Stimulated activated CD4-positive, alpha-beta T cell treated with anti-CD3 and anti-CD28 coated beads, Interleukin-15, amount 100 ng/mL, for 48 hours (primary cell): ENCODE measurements around the gene E2F1.

ENCODE experiments used
- DNase-seq, 2 donors: peaks; one replicate each; pipeline ENCODE4 v3.0.0-alpha.2; 2020; ENCODE audit warnings: low read depth in 2 of 2

The E2F1 gene

GRCh38 chr20:33687370-33687915, 1.3 kb upstream of the E2F1 start:
- DNase-seq, result no peak

GRCh38 chr20:33686984-33687366, 790 bp upstream of the E2F1 start:
- DNase-seq, result no peak

GRCh38 chr20:33685328-33686099, 671 bp downstream of the E2F1 start:
- DNase-seq, result peak; percentile 58 to 64

GRCh38 chr20:33684533-33685327, 1.5 kb downstream of the E2F1 start:
- DNase-seq, result no peak

GRCh38 chr20:33681728-33682353, 4.3 kb downstream of the E2F1 start:
- no peak for DNase-seq

- DNase-seq, result no peak
Observed at GRCh38 chr20:33681288-33681687, 4.9 kb downstream of the E2F1 start.

DNA sequence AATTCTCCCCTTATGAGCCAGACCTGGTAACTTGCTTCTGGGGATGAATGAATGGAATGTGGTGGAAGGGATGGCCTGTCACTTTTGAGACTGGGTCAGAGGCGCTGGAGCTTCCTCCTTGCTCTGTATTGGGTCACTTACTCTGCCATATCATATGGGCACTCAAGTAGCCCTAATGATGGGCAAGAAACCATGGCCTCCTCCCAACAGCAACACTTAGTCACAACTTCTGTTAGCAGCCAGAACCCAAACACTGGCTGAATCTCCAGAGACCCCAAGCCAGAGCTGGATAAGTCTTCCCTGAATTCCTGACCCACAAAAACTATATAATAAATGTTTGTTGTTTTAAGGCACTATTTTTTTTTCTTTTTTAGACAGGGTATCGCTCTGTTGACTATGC, 5.5 kb downstream of the E2F1 start:
- DNase-seq, result no peak

DNA sequence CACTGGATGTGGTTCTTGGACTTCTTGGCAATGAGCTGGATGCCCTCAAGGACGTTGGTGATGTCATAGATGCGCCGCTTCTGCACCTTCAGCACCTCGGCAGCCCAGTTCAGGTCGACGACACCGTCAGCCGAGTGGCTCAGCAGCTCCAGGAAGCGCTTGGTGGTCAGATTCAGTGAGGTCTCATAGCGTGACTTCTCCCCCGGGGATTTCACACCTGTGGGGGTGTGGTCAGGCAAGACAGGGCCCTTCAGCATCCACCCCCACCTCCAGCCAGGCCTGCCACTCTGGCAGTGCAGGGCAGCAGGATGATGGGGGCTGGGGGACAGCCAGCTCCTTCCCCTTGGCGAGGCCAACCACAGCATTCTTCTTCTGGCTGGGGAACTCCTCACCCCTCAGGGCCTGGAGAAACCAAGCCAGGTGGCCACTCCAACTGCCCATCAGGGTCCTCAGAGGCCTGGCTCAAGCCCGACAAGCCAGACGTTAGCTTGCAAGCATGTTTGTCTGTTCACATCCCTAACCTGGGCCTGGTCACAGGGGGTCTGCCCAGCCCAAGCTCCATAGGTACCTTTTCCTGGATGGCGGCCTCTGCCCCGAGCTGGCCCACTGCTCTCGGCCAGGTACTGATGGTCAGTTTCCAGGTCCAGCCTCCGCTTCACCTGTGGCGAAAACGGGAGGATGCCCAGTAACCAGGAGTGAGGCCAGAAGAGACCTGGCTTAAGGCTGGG, 6.3 kb downstream of the E2F1 start:
- DNase-seq, result no peak

GRCh38 chr20:33677991-33678702, 8.0 kb downstream of the E2F1 start:
- no peak for DNase-seq

- DNase-seq, result no peak
Observed at GRCh38 chr20:33676652-33677645, 9.2 kb downstream of the E2F1 start.

GRCh38 chr20:33676121-33676520, 10.1 kb downstream of the E2F1 start:
- DNase-seq, result no peak

DNA sequence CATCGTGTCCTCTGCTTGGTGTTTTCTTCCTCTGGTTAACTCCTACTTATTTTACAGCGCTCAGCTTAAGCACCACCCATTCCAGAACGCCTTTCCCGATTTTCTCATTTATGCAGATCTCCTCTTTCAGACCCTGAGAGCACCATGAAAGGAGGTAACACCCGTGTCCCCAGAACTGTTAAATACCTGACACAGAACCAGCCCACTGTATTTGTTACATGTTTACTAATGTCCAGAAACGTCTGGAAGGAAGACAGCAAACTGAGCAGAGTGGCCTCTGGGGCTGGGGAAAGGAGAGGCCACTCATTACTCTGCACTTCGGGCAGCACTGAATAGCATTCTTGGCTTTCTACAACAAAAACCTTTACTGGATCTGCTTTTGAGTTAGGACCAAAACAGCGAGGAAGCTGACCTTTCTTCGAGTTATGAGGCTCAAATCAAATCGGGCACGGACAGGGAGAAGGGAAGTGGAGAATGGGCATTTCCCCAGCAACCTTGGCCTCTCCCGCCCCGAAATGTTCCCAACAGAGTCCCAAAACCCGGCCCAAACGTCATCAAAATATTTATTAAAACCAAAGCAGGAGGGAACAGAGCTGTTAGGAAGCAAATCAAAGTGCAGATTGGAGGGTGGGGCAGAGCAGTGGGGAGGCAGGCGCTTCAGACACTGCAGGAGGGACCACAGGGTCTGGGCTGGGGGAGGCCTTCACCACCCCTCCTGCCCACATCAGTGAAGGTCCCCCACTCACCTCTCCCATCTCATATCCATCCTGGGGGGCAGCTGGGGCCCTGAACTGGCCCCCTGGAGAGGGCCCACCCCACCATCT, 10.8 kb downstream of the E2F1 start:
- no peak for DNase-seq

- peak in 1 of 2 donors; percentile 55 for DNase-seq
Observed at GRCh38 chr20:33674294-33675135, 11.7 kb downstream of the E2F1 start, which contains the start of gene NECAB3. TSS of gene NECAB3 (minus strand) at chr20:33674428. CDS start at chr20:33674352, 76 bp downstream.

DNA sequence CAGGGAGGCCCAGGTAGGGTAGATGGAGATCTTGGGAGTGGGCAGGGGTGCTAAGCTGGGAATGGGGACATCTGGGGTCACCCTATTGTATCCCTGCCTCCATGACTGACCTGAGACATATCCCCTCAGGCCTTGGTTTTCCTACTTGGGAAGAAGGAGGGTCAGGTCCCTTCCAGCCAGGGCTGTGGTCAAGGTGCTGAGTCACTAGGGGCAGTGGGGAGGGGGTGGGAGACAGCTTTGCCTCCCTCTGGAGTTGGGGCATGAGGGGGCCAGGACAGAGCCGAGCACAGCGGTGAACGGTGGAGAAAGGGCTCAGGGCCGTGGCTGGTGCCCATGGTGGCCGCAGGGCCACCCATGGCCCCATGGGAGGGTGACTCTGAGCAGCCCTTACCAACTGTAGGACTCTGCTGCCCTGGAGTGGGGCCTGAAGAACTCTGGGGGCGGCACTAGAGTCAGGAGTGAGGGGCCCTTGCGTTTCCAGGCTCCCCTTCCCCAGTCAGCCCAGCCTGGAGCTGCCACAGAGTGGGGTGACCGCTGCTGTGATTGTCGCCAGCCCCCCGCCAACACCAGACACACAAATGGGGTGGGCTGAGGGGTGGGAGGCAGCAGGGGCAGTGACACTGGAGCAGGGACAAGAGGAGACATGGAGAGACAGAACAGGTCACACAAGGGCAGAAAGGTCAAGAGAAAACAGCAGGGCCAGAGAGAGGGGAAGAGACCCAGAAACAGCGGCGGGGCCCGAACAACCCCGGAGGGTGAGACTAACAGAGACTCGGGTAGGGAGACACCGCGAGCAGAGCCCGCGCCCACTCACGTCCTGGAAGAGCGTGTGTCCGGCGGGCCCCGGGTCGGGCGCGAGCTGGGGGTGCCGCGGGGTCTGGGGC, 12.5 kb downstream of the E2F1 start:
- no peak for DNase-seq

DNA sequence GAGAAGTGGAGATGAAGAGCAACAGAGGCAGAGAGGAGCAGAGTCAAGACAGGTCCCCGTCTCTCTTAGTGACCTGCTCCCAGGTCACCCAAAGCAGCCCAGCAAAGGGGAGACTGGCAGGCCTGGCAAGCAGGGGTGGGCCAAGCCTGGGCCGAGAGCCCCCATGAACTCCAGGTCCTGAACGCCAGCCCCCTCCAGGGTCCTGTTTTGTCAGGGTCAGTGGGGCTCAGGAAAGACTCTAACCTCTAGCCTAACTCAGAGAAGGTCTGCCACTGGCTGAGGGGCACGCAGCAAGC, 13.1 kb downstream of the E2F1 start:
- DNase-seq, result no peak

GRCh38 chr20:33672426-33673113, 13.6 kb downstream of the E2F1 start:
- DNase-seq, result no peak
